SU-DHL-6 (cell line): ENCODE measurements around the gene KCNA1.

ENCODE experiments used
- H2AFZ ChIP-seq: fragments of 200-600 bp; sonication (generic); 2 replicates; pipeline ENCODE4 v1.6.1; 2014; ENCODE audit warnings: low read depth, mild to moderate bottlenecking, moderate library complexity, mixed read lengths, antibody characterized with exemption, low read length; ENCODE audit not compliant: severe bottlenecking
- H3F3A ChIP-seq: fragments of 200-600 bp; shearing (Covaris generic); 2 replicates; pipeline ENCODE4 v1.6.0; 2016; ENCODE audit warnings: antibody characterized with exemption, mild to moderate bottlenecking; ENCODE audit not compliant: insufficient read depth
- H3K27ac ChIP-seq: fragments of 200-600 bp; sonication (generic); 2 replicates; pipeline ENCODE4 v1.5.1; 2016; ENCODE audit warnings: low read depth, mild to moderate bottlenecking, low read length, moderate library complexity, mixed read lengths
- H3K27me3 ChIP-seq: fragments of 200-600 bp; sonication (generic), shearing (Covaris generic); 2 replicates; pipeline ENCODE4 v1.6.0; 2014; ENCODE audit warnings: mild to moderate bottlenecking, low read length
- H3K36me3 ChIP-seq: fragments of 200-600 bp; sonication (generic); 2 replicates; pipeline ENCODE4 v1.6.1; 2014; ENCODE audit warnings: mild to moderate bottlenecking, low read length, mixed read lengths
- H3K4me2 ChIP-seq: fragments of 300-600, 200-600 bp; shearing (Covaris generic), sonication (generic); 2 replicates; pipeline ENCODE4 v1.6.0; 2014; ENCODE audit warnings: low read length, low read depth, mild to moderate bottlenecking; ENCODE audit not compliant: poor library complexity, severe bottlenecking
- H3K4me3 ChIP-seq: fragments of 200-600 bp; sonication (generic); 2 replicates; pipeline ENCODE4 v1.5.1; 2014; ENCODE audit warnings: antibody characterized with exemption, low read length, mild to moderate bottlenecking, mixed read lengths; ENCODE audit not compliant: insufficient read depth, poor library complexity, severe bottlenecking
- H3K79me2 ChIP-seq: fragments of 200-600 bp; sonication (generic); 2 replicates; pipeline ENCODE4 v1.6.1; 2014; ENCODE audit warnings: mild to moderate bottlenecking, low read length, moderate library complexity; ENCODE audit not compliant: insufficient read depth
- H3K9ac ChIP-seq: fragments of 200-600 bp; sonication (generic); 2 replicates; pipeline ENCODE4 v1.7.0; 2014; ENCODE audit warnings: mild to moderate bottlenecking, low read length
- H3K9me2 ChIP-seq: fragments of 200-600 bp; sonication (generic); replicated peaks from 2 replicates; pipeline ENCODE4 v1.6.1; 2014; ENCODE audit warnings: low read length; ENCODE audit not compliant: insufficient read depth
- H3K9me3 ChIP-seq: fragments of 200-600 bp; sonication (generic); 2 replicates; pipeline ENCODE4 v1.6.1; 2014; ENCODE audit warnings: low read length, mixed read lengths; ENCODE audit not compliant: insufficient read depth
- H4K20me1 ChIP-seq: fragments of 200-600 bp; sonication (generic); 2 replicates; pipeline ENCODE4 v1.6.1; 2014; ENCODE audit warnings: low read depth, mild to moderate bottlenecking, antibody characterized with exemption, low read length, moderate library complexity, mixed read lengths
- CTCF ChIP-seq: fragments of 200-600 bp; sonication (generic); IDR thresholded peaks from one replicate; pipeline ENCODE4 v1.5.1; 2017; ENCODE audit warnings: antibody characterized with exemption, mild to moderate bottlenecking, low read length, moderate library complexity; ENCODE audit not compliant: insufficient read depth, poor library complexity, severe bottlenecking
- EZH2phosphoT487 ChIP-seq: fragments of 200-600 bp; sonication (generic), shearing (Covaris generic); conservative IDR thresholded peaks from 2 replicates; pipeline ENCODE4 v1.6.1; 2018; ENCODE audit warnings: mild to moderate bottlenecking, antibody characterized with exemption, low read length, moderate library complexity, mixed read lengths

KCNA1 gene

GRCh38 chr12:4943067-4943937, 33.6 kb downstream of the KCNA1 start:
- Histone ChIP-seq H3K36me3 (no peaks in the 10 kb centered on the region), H3K27me3 (no peaks in the 10 kb centered on the region), H3K9me2 (no peaks in the 10 kb centered on the region), H3K27ac (no peak overlapping the region), H3F3A (no peaks in the 10 kb centered on the region), H3K4me2 (no peak overlapping the region), H3K79me2 (no peaks in the 10 kb centered on the region), H4K20me1 (no peaks in the 10 kb centered on the region), H3K9ac (no peak overlapping the region), H2AFZ (no peak overlapping the region), H3K4me3 (no peak overlapping the region), H3K9me3 (no peaks in the 10 kb centered on the region)
- TF ChIP-seq CTCF (no peak), EZH2phosphoT487 (no peak)

GRCh38 chr12:4943938-4944284, 34.2 kb downstream of the KCNA1 start:
- no peaks in the 10 kb centered on the region for H3K27me3 ChIP-seq
- no peak overlapping the region for H3K4me3 ChIP-seq
- no peaks in the 10 kb centered on the region for H3K36me3 ChIP-seq
- H3K9ac ChIP-seq: no peak overlapping the region
- no peaks in the 10 kb centered on the region for H4K20me1 ChIP-seq
- no peaks in the 10 kb centered on the region for H3F3A ChIP-seq
- no peak overlapping the region for H3K4me2 ChIP-seq
- H3K79me2 ChIP-seq: no peaks in the 10 kb centered on the region
- H3K9me2 ChIP-seq: no peaks in the 10 kb centered on the region
- no peak overlapping the region for H2AFZ ChIP-seq
- H3K27ac ChIP-seq: no peak overlapping the region
- no peaks in the 10 kb centered on the region for H3K9me3 ChIP-seq
- TF ChIP-seq CTCF: no peak
- TF ChIP-seq EZH2phosphoT487: no peak

- Histone ChIP-seq H3K4me3 (no peak overlapping the region), H3K36me3 (no peaks in the 10 kb centered on the region), H2AFZ (no peak overlapping the region)
These were observed 37.5 kb downstream of the KCNA1 start for GRCh38 chr12:4947253-4947652.

More at GRCh38 chr12:4947253-4947652, 37.5 kb downstream of the KCNA1 start:
- Histone ChIP-seq H3K9me2 (no peaks in the 10 kb centered on the region), H3K9me3 (no peaks in the 10 kb centered on the region), H3K9ac (no peak overlapping the region), H3K27me3 (no peaks in the 10 kb centered on the region), H3K4me2 (no peak overlapping the region), H3F3A (no peaks in the 10 kb centered on the region), H3K79me2 (no peaks in the 10 kb centered on the region), H3K27ac (no peak overlapping the region), H4K20me1 (no peaks in the 10 kb centered on the region)
- TF ChIP-seq EZH2phosphoT487 (no peak), CTCF (no peak)
